ENCODE data around the gene B3GNT8. TPM values are rescaled to one million over a fixed set of nuclear protein-coding genes. Genes with fewer than 3 reads are reported as not detected.

B3GNT8 gene
- total RNA-seq, 1 experiment from 2014 or later = 0.10 TPM

- Histone ChIP-seq H3K4me1 (ENCODE audit: control insufficient read depth, insufficient read depth, low read length) (no peaks in the 10 kb centered on the region), H3K27ac (ENCODE audit: low read length) (no peak overlapping the region), H3K9me3 (ENCODE audit: control insufficient read depth, insufficient read depth, low read depth, low read length) (no peaks in the 10 kb centered on the region), H3K4me3 (ENCODE audit: low read depth in 2 of 2, low read length in 2 of 2) (no peak overlapping the region), H3K27me3 (ENCODE audit: control insufficient read depth, insufficient read depth, low read length) (no peaks in the 10 kb centered on the region), H3K36me3 (ENCODE audit: control insufficient read depth, insufficient read depth, low read length) (no peaks in the 10 kb centered on the region)
- intact Hi-C loops (cut with micrococcal nuclease; ENCODE audit: unreplicated experiment) (no loop called here), in situ Hi-C loops (cut with HindIII; ENCODE audit: low pct_unique_long_range_greater_than_20kb, low sequenced_read_pairs) (no loop called here)
- no TSS peak for BruUV-seq (replicated peaks)
- CTCF ChIA-PET = no interaction called here
- peak; percentile 9; the same call in 1 of the 2 replicates for ATAC-seq
- POLR2A ChIA-PET = no interaction called here
- no peak for DNase-seq (ENCODE audit: low read depth, low spot score)
- TF ChIP-seq CTCF (IDR thresholded peaks at IDR 0.05) (no peak), REST (IDR thresholded peaks at IDR 0.05; ENCODE audit: insufficient read depth in 1 of 2, low read depth in 2 of 2, low read length in 1 of 2) (no peak), POLR2AphosphoS5 (IDR thresholded peaks at IDR 0.05; ENCODE audit: low read depth, low read length) (no peak), TCF7L2 (IDR thresholded peaks at IDR 0.05; ENCODE audit: low read depth, low read length) (no peak), SIN3A (IDR thresholded peaks at IDR 0.05; ENCODE audit: borderline replicate concordance, insufficient read depth, low read depth, low read length) (no peak)
Observed at GRCh38 chr19:41427647-41428480, 690 bp upstream of the B3GNT8 start.

GRCh38 chr19:41426116-41426841 is 895 bp downstream of the B3GNT8 start:
- intact Hi-C loops (cut with micrococcal nuclease; ENCODE audit: unreplicated experiment) = no loop called here
- no peak overlapping the region for H3K27ac ChIP-seq (ENCODE audit: low read length)

More at GRCh38 chr19:41426116-41426841, 895 bp downstream of the B3GNT8 start:
- DNase-seq (ENCODE audit: low read depth, low spot score) (no peak), ATAC-seq (no peak)
- no peaks in the 10 kb centered on the region for H3K27me3 ChIP-seq (ENCODE audit: control insufficient read depth, insufficient read depth, low read length)
- H3K4me3 ChIP-seq (ENCODE audit: low read depth in 2 of 2, low read length in 2 of 2) = no peak overlapping the region
- BruUV-seq (replicated peaks) = no TSS peak
- POLR2A ChIA-PET = no interaction called here
- in situ Hi-C loops (cut with HindIII; ENCODE audit: low pct_unique_long_range_greater_than_20kb, low sequenced_read_pairs) = no loop called here
- no peaks in the 10 kb centered on the region for H3K9me3 ChIP-seq (ENCODE audit: control insufficient read depth, insufficient read depth, low read depth, low read length)
- TF ChIP-seq TCF7L2 (IDR thresholded peaks at IDR 0.05; ENCODE audit: low read depth, low read length) (no peak), SIN3A (IDR thresholded peaks at IDR 0.05; ENCODE audit: borderline replicate concordance, insufficient read depth, low read depth, low read length) (no peak), REST (IDR thresholded peaks at IDR 0.05; ENCODE audit: insufficient read depth in 1 of 2, low read depth in 2 of 2, low read length in 1 of 2) (no peak), POLR2AphosphoS5 (IDR thresholded peaks at IDR 0.05; ENCODE audit: low read depth, low read length) (no peak), CTCF (IDR thresholded peaks at IDR 0.05) (no peak)
- no peaks in the 10 kb centered on the region for H3K36me3 ChIP-seq (ENCODE audit: control insufficient read depth, insufficient read depth, low read length)
- CTCF ChIA-PET = no interaction called here
- no peaks in the 10 kb centered on the region for H3K4me1 ChIP-seq (ENCODE audit: control insufficient read depth, insufficient read depth, low read length)
